ENCODE measurements around the gene SBNO2. TPM values are rescaled to one million over a fixed set of nuclear protein-coding genes. Genes with fewer than 3 reads are reported as not detected.
A peak's percentile ranks its signal among the peaks of the same experiment; 100 is the strongest.

SBNO2 gene
- total and polyA plus RNA-seq, 2 of the 4 experiments (the other 2 are of a cell fraction): 13.4 to 40.5 TPM

DNA sequence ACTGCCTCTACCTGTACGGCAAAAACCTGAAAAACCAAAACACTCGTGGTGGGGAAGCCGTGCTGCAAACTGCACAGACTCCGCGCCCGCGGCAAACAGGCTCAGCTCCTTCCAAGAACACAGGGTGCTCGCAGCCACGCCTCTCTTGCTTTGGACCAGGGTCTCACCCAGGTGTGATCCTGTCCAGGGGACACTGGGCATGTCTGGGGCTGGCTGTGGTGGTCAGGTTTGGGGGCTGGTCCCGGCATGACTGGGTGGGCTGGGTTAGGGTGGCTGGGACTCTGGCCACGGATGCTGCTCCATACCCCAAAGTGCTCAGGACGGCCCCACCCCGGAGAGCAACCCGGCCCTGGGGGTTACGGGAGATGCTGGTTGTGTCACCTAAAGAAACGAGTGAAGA lies 56.4 kb downstream of the SBNO2 start:
- H3K14ac ChIP-seq (replicated peaks; ENCODE audit: low read depth, low read length): no peak overlapping the region
- H3K18ac ChIP-seq (ENCODE audit: low read depth, low read length): no peak overlapping the region
- ATAC-seq (ENCODE audit: low read depth) (no peak), DNase-seq (no peak)
- H3K27ac ChIP-seq (ENCODE audit: insufficient read depth, low read length): no peak overlapping the region
- WGBS, 2 experiments (ENCODE audit: extremely low coverage in 2 of 2, insufficient read length in 1 of 2): 98% methylated on average over 8 of the region's 16 CpGs; no CpG with 5 or more reads in 1 of the 2 experiments
- no peak overlapping the region for H2BK120ac ChIP-seq (ENCODE audit: low read depth, low read length)
- H4K91ac ChIP-seq (ENCODE audit: insufficient read depth, low read depth, low read length): no peak overlapping the region
- H3K36me3 ChIP-seq (ENCODE audit: control insufficient read depth, insufficient read depth, low read length): peaks cover 86% of the 10 kb centered on the region
- H2AK9ac ChIP-seq (replicated peaks; ENCODE audit: low read depth, low read length, poor library complexity): peak overlapping the region; percentile 16
- H3K4me2 ChIP-seq (ENCODE audit: low read depth, low read length): no peak overlapping the region
- H2AK5ac ChIP-seq (ENCODE audit: low read depth, low read length): no peak overlapping the region
- H3K4ac ChIP-seq (ENCODE audit: low read depth, low read length): no peak overlapping the region
- POLR2A ChIA-PET (ENCODE audit: unreplicated experiment): no interaction called here
- dilution Hi-C loops (cut with HindIII; ENCODE audit: low sequenced_read_pairs, unreplicated experiment): no loop called here
- in situ Hi-C loops (cut with MboI; ENCODE audit: low sequenced_read_pairs): no loop called here
- H3K27me3 ChIP-seq (ENCODE audit: control insufficient read depth, insufficient read depth, low read length): no peaks in the 10 kb centered on the region
- no peak overlapping the region for H3K9ac ChIP-seq (ENCODE audit: low read depth, low read length)
- H3K23ac ChIP-seq (ENCODE audit: low read depth, low read length): no peak overlapping the region
- H2BK15ac ChIP-seq (ENCODE audit: low read depth, low read length): no peak overlapping the region
- H3K9me3 ChIP-seq (ENCODE audit: control insufficient read depth, insufficient read depth, low read length): no peaks in the 10 kb centered on the region
- CTCF ChIA-PET: interaction anchor here (0.6 kb wide), 1 partner anchor 195 kb away, joined by 3 read pairs; no protein-coding TSS in a partner anchor
- H3K79me1 ChIP-seq (ENCODE audit: low read depth in 1 of 2, low read length in 2 of 2): peaks cover 11 to 38% of the 10 kb centered on the region in 2 experiments
- H3K4me3 ChIP-seq (ENCODE audit: insufficient read depth, low read depth, low read length): no peak overlapping the region
- no peaks in the 10 kb centered on the region for H3K9me1 ChIP-seq (ENCODE audit: insufficient read depth, low read length)
- TF ChIP-seq MAZ (IDR thresholded peaks at IDR 0.05; ENCODE audit: borderline replicate concordance, low read depth, low read length) (no peak), NFE2L2 (IDR thresholded peaks at IDR 0.05; ENCODE audit: low read depth, low read length) (no peak), BHLHE40 (IDR thresholded peaks at IDR 0.05; ENCODE audit: low read depth, low read length) (no peak), CHD1 (IDR thresholded peaks at IDR 0.05; ENCODE audit: low read depth, low read length) (no peak), POLR2A (IDR thresholded peaks at IDR 0.05; ENCODE audit: low read depth, low read length) (no peak), MXI1 (IDR thresholded peaks at IDR 0.05; ENCODE audit: borderline replicate concordance, low read depth, low read length) (no peak), RFX5 (IDR thresholded peaks at IDR 0.05; ENCODE audit: low read depth, low read length) (no peak), SMC3 (IDR thresholded peaks at IDR 0.05; ENCODE audit: low read depth, low read length) (no peak), CEBPB (IDR thresholded peaks at IDR 0.05; ENCODE audit: low read depth, low read length) (no peak), MAFK (IDR thresholded peaks at IDR 0.05; ENCODE audit: low read depth, low read length) (no peak), FOS (IDR thresholded peaks at IDR 0.05; ENCODE audit: low read depth, low read length) (no peak), RCOR1 (IDR thresholded peaks at IDR 0.05; ENCODE audit: insufficient replicate concordance, low read length) (no peak), RAD21 (IDR thresholded peaks at IDR 0.05; ENCODE audit: low read length) (no peak)
- TF ChIP-seq, protein P1, sequence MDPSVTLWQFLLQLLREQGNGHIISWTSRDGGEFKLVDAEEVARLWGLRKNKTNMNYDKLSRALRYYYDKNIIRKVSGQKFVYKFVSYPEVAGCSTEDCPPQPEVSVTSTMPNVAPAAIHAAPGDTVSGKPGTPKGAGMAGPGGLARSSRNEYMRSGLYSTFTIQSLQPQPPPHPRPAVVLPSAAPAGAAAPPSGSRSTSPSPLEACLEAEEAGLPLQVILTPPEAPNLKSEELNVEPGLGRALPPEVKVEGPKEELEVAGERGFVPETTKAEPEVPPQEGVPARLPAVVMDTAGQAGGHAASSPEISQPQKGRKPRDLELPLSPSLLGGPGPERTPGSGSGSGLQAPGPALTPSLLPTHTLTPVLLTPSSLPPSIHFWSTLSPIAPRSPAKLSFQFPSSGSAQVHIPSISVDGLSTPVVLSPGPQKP (IDR thresholded peaks at IDR 0.05; ENCODE audit: borderline replicate concordance, low read depth, low read length): no peak
- TF ChIP-seq, protein P2, sequence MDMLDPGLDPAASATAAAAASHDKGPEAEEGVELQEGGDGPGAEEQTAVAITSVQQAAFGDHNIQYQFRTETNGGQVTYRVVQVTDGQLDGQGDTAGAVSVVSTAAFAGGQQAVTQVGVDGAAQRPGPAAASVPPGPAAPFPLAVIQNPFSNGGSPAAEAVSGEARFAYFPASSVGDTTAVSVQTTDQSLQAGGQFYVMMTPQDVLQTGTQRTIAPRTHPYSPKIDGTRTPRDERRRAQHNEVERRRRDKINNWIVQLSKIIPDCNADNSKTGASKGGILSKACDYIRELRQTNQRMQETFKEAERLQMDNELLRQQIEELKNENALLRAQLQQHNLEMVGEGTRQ (IDR thresholded peaks at IDR 0.05; ENCODE audit: low read depth, low read length): no peak
- TF ChIP-seq, protein P3, sequence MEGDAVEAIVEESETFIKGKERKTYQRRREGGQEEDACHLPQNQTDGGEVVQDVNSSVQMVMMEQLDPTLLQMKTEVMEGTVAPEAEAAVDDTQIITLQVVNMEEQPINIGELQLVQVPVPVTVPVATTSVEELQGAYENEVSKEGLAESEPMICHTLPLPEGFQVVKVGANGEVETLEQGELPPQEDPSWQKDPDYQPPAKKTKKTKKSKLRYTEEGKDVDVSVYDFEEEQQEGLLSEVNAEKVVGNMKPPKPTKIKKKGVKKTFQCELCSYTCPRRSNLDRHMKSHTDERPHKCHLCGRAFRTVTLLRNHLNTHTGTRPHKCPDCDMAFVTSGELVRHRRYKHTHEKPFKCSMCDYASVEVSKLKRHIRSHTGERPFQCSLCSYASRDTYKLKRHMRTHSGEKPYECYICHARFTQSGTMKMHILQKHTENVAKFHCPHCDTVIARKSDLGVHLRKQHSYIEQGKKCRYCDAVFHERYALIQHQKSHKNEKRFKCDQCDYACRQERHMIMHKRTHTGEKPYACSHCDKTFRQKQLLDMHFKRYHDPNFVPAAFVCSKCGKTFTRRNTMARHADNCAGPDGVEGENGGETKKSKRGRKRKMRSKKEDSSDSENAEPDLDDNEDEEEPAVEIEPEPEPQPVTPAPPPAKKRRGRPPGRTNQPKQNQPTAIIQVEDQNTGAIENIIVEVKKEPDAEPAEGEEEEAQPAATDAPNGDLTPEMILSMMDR (conservative IDR thresholded peaks at IDR 0.05; ENCODE audit: low read depth, low read length): no peak
- peaks cover 11% of the 10 kb centered on the region for H3K4me1 ChIP-seq (ENCODE audit: control insufficient read depth, insufficient read depth, low read length)
- intact Hi-C loops (cut with micrococcal nuclease): no loop called here
- no peak overlapping the region for H4K5ac ChIP-seq (ENCODE audit: low read depth, low read length)
- peaks cover 19% of the 10 kb centered on the region for H4K20me1 ChIP-seq (ENCODE audit: insufficient read depth, low read length)
- H2BK20ac ChIP-seq (ENCODE audit: low read depth, low read length): no peak overlapping the region
- no TSS peak for BruUV-seq (replicated peaks)
- no peak overlapping the region for H4K8ac ChIP-seq (ENCODE audit: low read depth in 2 of 2, low read length in 2 of 2)
- H3K56ac ChIP-seq (ENCODE audit: extremely low read depth, insufficient read depth, low read length): no peak overlapping the region
- no peak overlapping the region for H2BK5ac ChIP-seq (ENCODE audit: low read depth, low read length, poor library complexity, severe bottlenecking)
- no peak overlapping the region for H2AFZ ChIP-seq (replicated peaks; ENCODE audit: low read length, poor library complexity)

All from IMR-90 (cell line).